Testis (tissue), 2 donors: ENCODE results near the gene COL4A6.

Experiments used
- POLR2A ChIP-seq: fragments of 450-650 bp; IDR thresholded peaks from one replicate; pipeline ENCODE4 v1.6.1; 2017; ENCODE audit warnings: antibody characterized with exemption, mild to moderate bottlenecking, moderate library complexity
- TF ChIP-seq, protein P1 (sequence below), 3 experiments: fragments of 450-650 bp in 2 of 3; fragments of 200-600 bp in 1 of 3; sonication (generic) in 1 of 3; IDR thresholded peaks; one replicate each; pipeline ENCODE4 v1.5.1; 2016 to 2019; ENCODE audit warnings: antibody characterized with exemption in 3 of 3, mild to moderate bottlenecking in 2 of 3, moderate library complexity in 1 of 3

DNA sequence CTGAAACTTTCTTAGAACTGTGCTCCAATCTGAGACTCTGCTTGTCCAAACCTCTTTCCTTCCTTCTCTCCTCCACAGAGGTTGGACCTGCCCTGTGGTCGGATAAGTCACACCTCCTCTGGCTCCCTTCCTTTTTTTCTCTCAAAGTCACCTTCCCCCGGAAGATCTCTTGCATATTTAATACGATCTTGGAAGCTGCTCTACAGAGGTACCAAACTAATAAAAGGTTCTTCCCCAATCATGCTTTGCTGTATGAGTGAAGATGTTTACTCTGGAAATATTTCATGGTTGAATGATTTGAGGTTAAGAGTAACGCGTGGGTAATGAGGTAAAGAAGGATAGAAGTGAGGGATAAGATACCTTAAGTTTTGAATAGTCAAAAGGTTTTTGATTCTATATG lies 180.7 kb downstream of the COL4A6 start:
- TF ChIP-seq, protein P1, sequence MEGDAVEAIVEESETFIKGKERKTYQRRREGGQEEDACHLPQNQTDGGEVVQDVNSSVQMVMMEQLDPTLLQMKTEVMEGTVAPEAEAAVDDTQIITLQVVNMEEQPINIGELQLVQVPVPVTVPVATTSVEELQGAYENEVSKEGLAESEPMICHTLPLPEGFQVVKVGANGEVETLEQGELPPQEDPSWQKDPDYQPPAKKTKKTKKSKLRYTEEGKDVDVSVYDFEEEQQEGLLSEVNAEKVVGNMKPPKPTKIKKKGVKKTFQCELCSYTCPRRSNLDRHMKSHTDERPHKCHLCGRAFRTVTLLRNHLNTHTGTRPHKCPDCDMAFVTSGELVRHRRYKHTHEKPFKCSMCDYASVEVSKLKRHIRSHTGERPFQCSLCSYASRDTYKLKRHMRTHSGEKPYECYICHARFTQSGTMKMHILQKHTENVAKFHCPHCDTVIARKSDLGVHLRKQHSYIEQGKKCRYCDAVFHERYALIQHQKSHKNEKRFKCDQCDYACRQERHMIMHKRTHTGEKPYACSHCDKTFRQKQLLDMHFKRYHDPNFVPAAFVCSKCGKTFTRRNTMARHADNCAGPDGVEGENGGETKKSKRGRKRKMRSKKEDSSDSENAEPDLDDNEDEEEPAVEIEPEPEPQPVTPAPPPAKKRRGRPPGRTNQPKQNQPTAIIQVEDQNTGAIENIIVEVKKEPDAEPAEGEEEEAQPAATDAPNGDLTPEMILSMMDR (IDR thresholded peaks at IDR 0.05): no peak
- TF ChIP-seq POLR2A: no peak
